Measurements from ENCODE around the gene SEC16B. TPM values are rescaled to one million over a fixed set of nuclear protein-coding genes. Genes with fewer than 3 reads are reported as not detected.

The SEC16B gene
- total RNA-seq, 1 donor from 2014 or later, result 1.7 TPM

DNA sequence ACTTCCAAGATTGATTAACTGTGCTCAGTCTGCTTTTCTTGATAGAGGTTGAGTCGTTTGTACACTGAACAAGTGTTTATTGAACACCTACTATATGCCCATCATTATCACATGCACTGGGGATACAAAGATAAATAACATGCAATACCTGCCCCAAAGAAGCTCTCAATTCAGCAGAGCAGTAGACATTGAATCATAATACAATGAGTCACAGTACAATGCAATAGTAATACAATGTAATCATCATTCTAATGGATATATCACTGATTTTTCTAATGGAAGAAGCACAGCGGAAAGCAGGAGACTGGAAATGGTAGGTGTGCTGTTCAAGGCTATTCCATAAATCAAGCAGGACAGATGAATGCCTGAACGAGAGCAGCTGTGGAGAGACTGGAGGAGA lies 3.7 kb upstream of the SEC16B start:
- Histone ChIP-seq H3K4me1 (no peaks in the 10 kb centered on the region), H3K4me3 (no peak overlapping the region), H3K36me3 (no peaks in the 10 kb centered on the region), H3K9me3 (no peaks in the 10 kb centered on the region), H3K27ac (no peak overlapping the region), H3K27me3 (no peaks in the 10 kb centered on the region)
- no peak for TF ChIP-seq POLR2AphosphoS5 (IDR thresholded peaks at IDR 0.05; ENCODE audit: insufficient read depth in 1 of 2, low read depth in 1 of 2)
- no peak for TF ChIP-seq POLR2A (IDR thresholded peaks at IDR 0.05)
- no peak for TF ChIP-seq CTCF (IDR thresholded peaks at IDR 0.05)
- DNase-seq (ENCODE audit: extremely low spot score in 2 of 2), result no peak
- intact Hi-C loops (cut with DNase I), result no loop called here

DNA sequence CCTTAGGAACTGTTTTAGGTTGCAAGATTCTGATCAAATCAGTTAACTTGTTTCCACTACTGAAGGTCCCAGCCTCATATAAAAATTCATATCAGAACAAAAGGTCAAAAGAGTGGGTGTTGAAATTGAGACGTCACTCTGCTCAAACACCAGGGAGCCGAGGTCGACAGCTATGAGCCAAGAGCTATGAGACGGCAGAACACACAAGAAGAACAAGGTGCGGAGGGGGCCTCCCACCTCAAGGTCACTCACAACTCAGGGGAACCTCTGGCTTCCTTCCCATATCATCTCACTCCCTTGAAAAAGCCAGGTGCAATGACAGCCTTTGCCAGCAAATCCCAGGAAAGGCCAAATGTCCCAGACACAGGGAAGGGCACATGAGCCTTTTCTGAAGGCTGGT lies 749 bp downstream of the SEC16B start:
- Histone ChIP-seq H3K4me1 (no peaks in the 10 kb centered on the region), H3K36me3 (peaks cover 0 to 14% of the 10 kb centered on the region in 2 donors), H3K4me3 (no peak overlapping the region), H3K27ac (no peak overlapping the region), H3K27me3 (no peaks in the 10 kb centered on the region), H3K9me3 (no peaks in the 10 kb centered on the region)
- DNase-seq (ENCODE audit: extremely low spot score in 2 of 2), result no peak
- TF ChIP-seq POLR2AphosphoS5 (IDR thresholded peaks at IDR 0.05; ENCODE audit: insufficient read depth in 1 of 2, low read depth in 1 of 2), result no peak
- TF ChIP-seq CTCF (IDR thresholded peaks at IDR 0.05), result no peak
- no peak for TF ChIP-seq POLR2A (IDR thresholded peaks at IDR 0.05)
- intact Hi-C loops (cut with DNase I), result no loop called here

- Histone ChIP-seq H3K27me3 (no peaks in the 10 kb centered on the region), H3K9me3 (no peaks in the 10 kb centered on the region), H3K36me3 (peaks cover 0 to 22% of the 10 kb centered on the region in 2 donors), H3K4me3 (no peak overlapping the region), H3K4me1 (no peaks in the 10 kb centered on the region), H3K27ac (no peak overlapping the region)
- DNase-seq (ENCODE audit: extremely low spot score in 2 of 2), result no peak
- TF ChIP-seq POLR2AphosphoS5 (IDR thresholded peaks at IDR 0.05; ENCODE audit: insufficient read depth in 1 of 2, low read depth in 1 of 2), result no peak
- no peak for TF ChIP-seq CTCF (IDR thresholded peaks at IDR 0.05)
- TF ChIP-seq POLR2A (IDR thresholded peaks at IDR 0.05), result no peak
- intact Hi-C loops (cut with DNase I), result no loop called here
These were observed 3.7 kb downstream of the SEC16B start for GRCh38 chr1:177966199-177966598.

GRCh38 chr1:177965293-177965692 lies 4.6 kb downstream of the SEC16B start:
- Histone ChIP-seq H3K36me3 (peaks cover 0 to 31% of the 10 kb centered on the region in 2 donors), H3K27me3 (no peaks in the 10 kb centered on the region), H3K4me3 (no peak overlapping the region), H3K4me1 (no peaks in the 10 kb centered on the region), H3K9me3 (no peaks in the 10 kb centered on the region), H3K27ac (no peak overlapping the region)
- TF ChIP-seq CTCF (IDR thresholded peaks at IDR 0.05) (no peak), POLR2A (IDR thresholded peaks at IDR 0.05) (no peak), POLR2AphosphoS5 (IDR thresholded peaks at IDR 0.05; ENCODE audit: insufficient read depth in 1 of 2, low read depth in 1 of 2) (no peak)
- intact Hi-C loops (cut with DNase I), result no loop called here
- no peak for DNase-seq (ENCODE audit: extremely low spot score in 2 of 2)

- Histone ChIP-seq H3K27ac (no peak overlapping the region), H3K4me1 (no peaks in the 10 kb centered on the region), H3K9me3 (no peaks in the 10 kb centered on the region), H3K27me3 (no peaks in the 10 kb centered on the region), H3K36me3 (peaks cover 0 to 34% of the 10 kb centered on the region in 2 donors), H3K4me3 (no peak overlapping the region)
- no peak for TF ChIP-seq POLR2A (IDR thresholded peaks at IDR 0.05)
- no peak for TF ChIP-seq CTCF (IDR thresholded peaks at IDR 0.05)
- TF ChIP-seq POLR2AphosphoS5 (IDR thresholded peaks at IDR 0.05; ENCODE audit: insufficient read depth in 1 of 2, low read depth in 1 of 2), result no peak
- intact Hi-C loops (cut with DNase I), result no loop called here
- DNase-seq (ENCODE audit: extremely low spot score in 2 of 2), result no peak
These were observed 5.5 kb downstream of the SEC16B start for GRCh38 chr1:177964336-177964735.
